SU-DHL-6 (cell line): ENCODE data around the gene SCG5.

Experiments
- H2AFZ ChIP-seq: fragments of 200-600 bp; sonication (generic); 2 replicates; pipeline ENCODE4 v1.6.1; 2014; ENCODE audit warnings: low read depth, mild to moderate bottlenecking, moderate library complexity, mixed read lengths, antibody characterized with exemption, low read length; ENCODE audit not compliant: severe bottlenecking
- H3F3A ChIP-seq: fragments of 200-600 bp; shearing (Covaris generic); 2 replicates; pipeline ENCODE4 v1.6.0; 2016; ENCODE audit warnings: antibody characterized with exemption, mild to moderate bottlenecking; ENCODE audit not compliant: insufficient read depth
- H3K27ac ChIP-seq: fragments of 200-600 bp; sonication (generic); 2 replicates; pipeline ENCODE4 v1.5.1; 2016; ENCODE audit warnings: low read depth, mild to moderate bottlenecking, low read length, moderate library complexity, mixed read lengths
- H3K27me3 ChIP-seq: fragments of 200-600 bp; sonication (generic), shearing (Covaris generic); 2 replicates; pipeline ENCODE4 v1.6.0; 2014; ENCODE audit warnings: mild to moderate bottlenecking, low read length
- H3K36me3 ChIP-seq: fragments of 200-600 bp; sonication (generic); 2 replicates; pipeline ENCODE4 v1.6.1; 2014; ENCODE audit warnings: mild to moderate bottlenecking, low read length, mixed read lengths
- H3K4me2 ChIP-seq: fragments of 300-600, 200-600 bp; shearing (Covaris generic), sonication (generic); 2 replicates; pipeline ENCODE4 v1.6.0; 2014; ENCODE audit warnings: low read length, low read depth, mild to moderate bottlenecking; ENCODE audit not compliant: poor library complexity, severe bottlenecking
- H3K4me3 ChIP-seq: fragments of 200-600 bp; sonication (generic); 2 replicates; pipeline ENCODE4 v1.5.1; 2014; ENCODE audit warnings: antibody characterized with exemption, low read length, mild to moderate bottlenecking, mixed read lengths; ENCODE audit not compliant: insufficient read depth, poor library complexity, severe bottlenecking
- H3K79me2 ChIP-seq: fragments of 200-600 bp; sonication (generic); 2 replicates; pipeline ENCODE4 v1.6.1; 2014; ENCODE audit warnings: mild to moderate bottlenecking, low read length, moderate library complexity; ENCODE audit not compliant: insufficient read depth
- H3K9ac ChIP-seq: fragments of 200-600 bp; sonication (generic); 2 replicates; pipeline ENCODE4 v1.7.0; 2014; ENCODE audit warnings: mild to moderate bottlenecking, low read length
- H3K9me2 ChIP-seq: fragments of 200-600 bp; sonication (generic); replicated peaks from 2 replicates; pipeline ENCODE4 v1.6.1; 2014; ENCODE audit warnings: low read length; ENCODE audit not compliant: insufficient read depth
- H3K9me3 ChIP-seq: fragments of 200-600 bp; sonication (generic); 2 replicates; pipeline ENCODE4 v1.6.1; 2014; ENCODE audit warnings: low read length, mixed read lengths; ENCODE audit not compliant: insufficient read depth
- H4K20me1 ChIP-seq: fragments of 200-600 bp; sonication (generic); 2 replicates; pipeline ENCODE4 v1.6.1; 2014; ENCODE audit warnings: low read depth, mild to moderate bottlenecking, antibody characterized with exemption, low read length, moderate library complexity, mixed read lengths
- CTCF ChIP-seq: fragments of 200-600 bp; sonication (generic); IDR thresholded peaks from one replicate; pipeline ENCODE4 v1.5.1; 2017; ENCODE audit warnings: antibody characterized with exemption, mild to moderate bottlenecking, low read length, moderate library complexity; ENCODE audit not compliant: insufficient read depth, poor library complexity, severe bottlenecking
- EZH2phosphoT487 ChIP-seq: fragments of 200-600 bp; sonication (generic), shearing (Covaris generic); conservative IDR thresholded peaks from 2 replicates; pipeline ENCODE4 v1.6.1; 2018; ENCODE audit warnings: mild to moderate bottlenecking, antibody characterized with exemption, low read length, moderate library complexity, mixed read lengths

The SCG5 gene

GRCh38 chr15:32636410-32636809, 5.1 kb upstream of the SCG5 start:
- H3K27me3 ChIP-seq: no peaks in the 10 kb centered on the region
- TF ChIP-seq EZH2phosphoT487 (no peak), CTCF (no peak)
- H3K36me3 ChIP-seq: peaks cover 74% of the 10 kb centered on the region
- H2AFZ ChIP-seq: no peak overlapping the region
- peaks cover 11% of the 10 kb centered on the region; the same call in 1 of the 2 replicates for H4K20me1 ChIP-seq
- H3K9ac ChIP-seq: no peak overlapping the region
- no peak overlapping the region for H3K4me2 ChIP-seq
- H3K4me3 ChIP-seq: no peak overlapping the region
- no peak overlapping the region for H3K27ac ChIP-seq
- H3K79me2 ChIP-seq: 0 out of 2 replicates have a peak, but pooled peaks cover 31% of the 10 kb centered on the region
- no peaks in the 10 kb centered on the region for H3K9me2 ChIP-seq
- H3K9me3 ChIP-seq: no peaks in the 10 kb centered on the region
- H3F3A ChIP-seq: peaks cover 46% of the 10 kb centered on the region

DNA sequence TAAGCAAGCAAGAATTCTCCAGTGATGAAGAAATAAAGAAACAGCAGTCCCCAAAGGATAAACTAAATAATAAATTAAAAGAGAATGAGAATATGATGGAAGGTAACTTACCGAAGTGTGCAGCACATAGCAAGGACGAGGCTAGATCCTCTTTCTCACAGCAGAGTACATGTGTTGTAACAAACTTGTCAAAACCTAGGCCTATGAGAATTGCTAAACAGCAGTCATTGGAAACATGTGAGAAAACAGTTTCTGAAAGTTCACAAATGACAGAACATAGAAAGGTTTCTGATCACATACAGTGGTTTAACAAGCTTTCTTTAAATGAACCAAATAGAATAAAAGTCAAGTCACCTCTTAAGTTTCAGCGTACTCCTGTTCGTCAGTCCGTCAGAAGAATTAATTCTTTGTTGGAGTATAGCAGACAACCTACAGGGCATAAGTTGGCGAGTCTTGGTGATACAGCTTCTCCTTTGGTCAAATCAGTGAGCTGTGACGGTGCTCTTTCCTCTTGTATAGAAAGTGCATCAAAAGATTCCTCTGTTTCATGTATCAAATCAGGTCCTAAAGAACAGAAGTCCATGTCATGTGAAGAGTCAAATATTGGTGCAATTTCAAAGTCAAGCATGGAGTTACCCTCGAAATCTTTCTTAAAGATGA, 4.5 kb upstream of the SCG5 start:
- peaks cover 11% of the 10 kb centered on the region; the same call in 1 of the 2 replicates for H4K20me1 ChIP-seq
- peaks cover 46% of the 10 kb centered on the region for H3F3A ChIP-seq
- H2AFZ ChIP-seq: no peak overlapping the region
- H3K9ac ChIP-seq: no peak overlapping the region
- H3K4me3 ChIP-seq: no peak overlapping the region
- H3K36me3 ChIP-seq: peaks cover 74% of the 10 kb centered on the region
- no peaks in the 10 kb centered on the region for H3K27me3 ChIP-seq
- no peak for TF ChIP-seq CTCF
- no peak for TF ChIP-seq EZH2phosphoT487
- no peak overlapping the region for H3K27ac ChIP-seq
- 0 out of 2 replicates have a peak, but pooled peaks cover 31% of the 10 kb centered on the region for H3K79me2 ChIP-seq
- H3K9me2 ChIP-seq: no peaks in the 10 kb centered on the region
- H3K9me3 ChIP-seq: no peaks in the 10 kb centered on the region
- H3K4me2 ChIP-seq: no peak overlapping the region

DNA sequence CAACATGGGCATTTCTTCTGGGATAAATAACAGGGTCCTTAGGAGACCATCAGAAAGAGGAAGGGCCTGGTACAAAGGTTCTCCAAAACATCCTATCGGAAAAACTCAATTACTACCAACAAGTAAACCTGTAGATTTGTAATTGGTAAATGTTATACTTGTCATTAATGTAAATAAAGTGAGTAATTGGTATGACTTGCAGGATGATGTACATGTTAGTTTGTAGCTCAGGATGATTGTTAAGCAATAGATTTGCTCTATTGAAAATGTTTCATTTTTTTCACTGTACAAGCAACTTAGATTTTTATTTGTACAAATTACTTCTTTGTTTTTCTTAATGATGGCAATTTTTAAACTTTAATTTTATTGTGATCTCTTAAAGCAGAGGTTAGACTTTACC, 3.8 kb upstream of the SCG5 start:
- peaks cover 73% of the 10 kb centered on the region for H3K36me3 ChIP-seq
- H3K27ac ChIP-seq: no peak overlapping the region
- no peak overlapping the region for H2AFZ ChIP-seq
- H3K9me3 ChIP-seq: no peaks in the 10 kb centered on the region
- peaks cover 11% of the 10 kb centered on the region; the same call in 1 of the 2 replicates for H4K20me1 ChIP-seq
- H3K9ac ChIP-seq: no peak overlapping the region
- H3F3A ChIP-seq: peaks cover 46% of the 10 kb centered on the region
- no peaks in the 10 kb centered on the region for H3K9me2 ChIP-seq
- no peak for TF ChIP-seq CTCF
- no peak for TF ChIP-seq EZH2phosphoT487
- no peak overlapping the region for H3K4me2 ChIP-seq
- no peaks in the 10 kb centered on the region for H3K27me3 ChIP-seq
- H3K4me3 ChIP-seq: no peak overlapping the region
- 0 out of 2 replicates have a peak, but pooled peaks cover 31% of the 10 kb centered on the region for H3K79me2 ChIP-seq
